ENCODE measurements around the gene LSAMP. TPM values are rescaled to one million over a fixed set of nuclear protein-coding genes. Genes with fewer than 3 reads are reported as not detected.
A peak's percentile ranks its signal among the peaks of the same experiment; 100 is the strongest.
"Not testable (repeated sequence)": the region's sequence is repeated elsewhere in the genome, so short reads cannot be mapped to it uniquely, and the experiment has no call there.

Gene LSAMP
- polyA plus RNA-seq, 1 donor, result 7.6 TPM

DNA sequence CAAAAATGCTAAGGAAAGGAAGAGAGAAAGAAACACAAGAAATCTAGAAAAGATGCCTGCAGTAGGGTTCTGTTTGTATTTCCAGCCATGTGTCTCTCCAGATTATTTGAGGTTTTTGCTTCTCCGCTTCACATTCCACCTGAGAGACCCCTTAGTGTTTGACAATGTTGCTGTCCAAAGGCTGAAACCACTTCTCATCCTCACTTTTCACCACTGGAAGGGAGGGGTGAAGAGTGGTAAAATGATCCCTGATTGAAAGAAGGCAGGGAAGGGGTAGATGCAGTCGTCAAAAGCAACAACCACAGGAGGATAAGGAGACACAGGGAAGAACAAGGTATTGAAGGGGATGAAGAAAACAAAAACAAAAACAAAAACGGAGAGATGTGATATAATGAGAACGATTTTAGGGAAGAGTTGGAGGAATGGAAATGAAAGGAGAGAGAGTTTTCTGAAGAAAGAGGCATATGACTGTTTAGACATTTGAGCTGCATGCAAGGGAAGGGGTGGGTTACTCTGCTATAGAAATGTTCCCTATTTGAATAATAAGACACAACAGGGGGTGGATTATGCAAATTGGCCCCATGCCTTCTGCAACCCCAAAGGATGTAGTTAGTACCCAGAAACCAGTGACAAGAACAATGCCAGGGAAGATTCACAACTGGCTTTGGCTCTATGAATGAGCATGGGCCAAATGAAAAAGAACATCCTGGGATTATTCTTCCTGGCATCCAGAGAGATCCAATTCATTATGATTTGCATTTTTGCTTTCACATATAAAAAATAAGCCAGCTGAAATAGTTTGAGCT lies 586.1 kb downstream of the LSAMP start:
- H3K4me3 ChIP-seq (ENCODE audit: low read length), result no peak overlapping the region
- H3K27me3 ChIP-seq (ENCODE audit: control insufficient read depth, insufficient read depth, low read length), result no peaks in the 10 kb centered on the region
- 14% methylated on average over 3 of the region's 4 CpGs for WGBS (ENCODE audit: insufficient coverage, low lambda C conversion rate)
- DNase-seq, result no peak
- no peak overlapping the region for H3K27ac ChIP-seq (ENCODE audit: low read length)
- no peaks in the 10 kb centered on the region for H3K9me3 ChIP-seq (ENCODE audit: control insufficient read depth, low read depth, low read length)
- no peaks in the 10 kb centered on the region for H3K4me1 ChIP-seq (ENCODE audit: control insufficient read depth, insufficient read depth, low read length)
- no peaks in the 10 kb centered on the region for H3K36me3 ChIP-seq (ENCODE audit: control insufficient read depth, insufficient read depth, low read length)

DNA sequence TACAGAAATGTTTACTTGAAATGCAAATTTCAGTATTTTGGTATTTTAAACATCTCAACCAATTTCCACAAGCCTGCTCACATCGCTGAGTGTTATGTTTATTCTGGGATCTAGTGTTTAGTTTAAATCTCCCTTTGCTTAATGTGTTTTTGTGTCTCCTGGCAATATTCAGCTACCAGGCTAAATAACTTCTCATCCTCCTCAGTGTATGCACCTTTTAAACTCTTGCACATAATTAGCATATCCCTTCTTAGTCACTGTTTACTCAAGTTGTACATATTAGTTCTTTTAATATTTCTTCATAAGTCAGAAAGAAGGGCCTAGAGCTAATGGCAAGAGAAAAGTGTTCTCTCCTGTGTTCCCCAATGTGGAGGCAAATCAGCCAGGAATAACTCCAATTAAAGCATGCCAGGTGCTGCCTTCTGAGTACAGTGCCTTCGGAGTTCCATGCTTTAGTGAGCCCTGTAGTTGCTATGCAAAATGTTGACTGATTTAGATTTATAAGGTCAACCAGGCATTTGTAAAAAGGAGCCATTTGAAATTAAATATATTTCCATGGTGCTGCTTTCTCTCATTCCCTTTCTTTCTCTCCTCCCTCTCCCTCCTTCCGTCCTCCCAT lies 587.7 kb downstream of the LSAMP start:
- no peak overlapping the region for H3K4me3 ChIP-seq (ENCODE audit: low read length)
- no peaks in the 10 kb centered on the region for H3K27me3 ChIP-seq (ENCODE audit: control insufficient read depth, insufficient read depth, low read length)
- no peak overlapping the region for H3K27ac ChIP-seq (ENCODE audit: low read length)
- WGBS (ENCODE audit: insufficient coverage, low lambda C conversion rate), result 30% methylated on average over 2 of the region's 3 CpGs
- H3K36me3 ChIP-seq (ENCODE audit: control insufficient read depth, insufficient read depth, low read length), result no peaks in the 10 kb centered on the region
- no peaks in the 10 kb centered on the region for H3K9me3 ChIP-seq (ENCODE audit: control insufficient read depth, low read depth, low read length)
- H3K4me1 ChIP-seq (ENCODE audit: control insufficient read depth, insufficient read depth, low read length), result no peaks in the 10 kb centered on the region
- no peak for DNase-seq

DNA sequence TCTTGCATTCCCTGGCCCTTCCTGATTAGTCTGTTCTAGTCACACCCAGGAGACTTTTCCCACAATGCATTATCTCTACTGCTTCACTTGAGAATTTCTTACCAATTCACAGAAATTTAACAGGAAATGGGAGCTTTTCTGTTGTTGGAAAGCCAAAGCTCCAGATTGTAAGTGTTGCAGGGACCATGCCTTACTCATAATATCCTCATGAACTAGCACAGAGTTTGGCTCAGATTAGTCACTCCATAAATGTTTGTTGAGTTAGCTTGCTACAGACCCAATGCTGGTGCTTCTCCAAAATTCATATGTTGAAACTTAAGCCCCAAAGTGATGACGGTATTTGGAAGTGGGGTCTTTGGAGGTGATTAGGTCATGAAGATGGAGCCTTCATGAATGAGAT lies 589.4 kb downstream of the LSAMP start:
- no peaks in the 10 kb centered on the region for H3K36me3 ChIP-seq (ENCODE audit: control insufficient read depth, insufficient read depth, low read length)
- 80% methylated on average over 1 of the region's 1 CpG for WGBS (ENCODE audit: insufficient coverage, low lambda C conversion rate)
- no peaks in the 10 kb centered on the region for H3K9me3 ChIP-seq (ENCODE audit: control insufficient read depth, low read depth, low read length)
- DNase-seq, result no peak
- H3K27ac ChIP-seq (ENCODE audit: low read length), result no peak overlapping the region
- no peaks in the 10 kb centered on the region for H3K4me1 ChIP-seq (ENCODE audit: control insufficient read depth, insufficient read depth, low read length)
- H3K4me3 ChIP-seq (ENCODE audit: low read length), result no peak overlapping the region
- no peaks in the 10 kb centered on the region for H3K27me3 ChIP-seq (ENCODE audit: control insufficient read depth, insufficient read depth, low read length)

DNA sequence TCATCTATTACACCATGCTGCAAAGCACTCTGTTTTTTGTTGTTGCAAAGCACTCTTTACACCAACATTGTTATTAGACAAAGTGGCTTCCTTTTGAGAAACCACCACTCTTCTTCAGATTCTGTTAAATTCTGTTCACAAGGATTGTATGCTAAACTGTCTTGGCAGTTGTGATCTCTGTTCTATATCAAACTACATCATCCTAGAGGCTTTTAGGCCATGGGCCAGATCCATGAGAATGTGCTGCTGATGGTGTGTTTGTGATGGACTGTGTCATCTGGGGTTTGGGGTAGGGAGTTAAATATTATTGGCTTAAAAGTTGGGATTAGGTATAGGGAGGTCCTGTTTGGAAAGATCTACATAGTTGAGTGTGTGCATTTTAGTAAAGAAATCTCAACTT lies 592.2 kb downstream of the LSAMP start:
- Histone ChIP-seq H3K9me3 (ENCODE audit: control insufficient read depth, low read depth, low read length) (no peaks in the 10 kb centered on the region), H3K27ac (ENCODE audit: low read length) (no peak overlapping the region), H3K4me3 (ENCODE audit: low read length) (no peak overlapping the region), H3K36me3 (ENCODE audit: control insufficient read depth, insufficient read depth, low read length) (no peaks in the 10 kb centered on the region), H3K27me3 (ENCODE audit: control insufficient read depth, insufficient read depth, low read length) (no peaks in the 10 kb centered on the region), H3K4me1 (ENCODE audit: control insufficient read depth, insufficient read depth, low read length) (no peaks in the 10 kb centered on the region)
- no peak for DNase-seq

DNA sequence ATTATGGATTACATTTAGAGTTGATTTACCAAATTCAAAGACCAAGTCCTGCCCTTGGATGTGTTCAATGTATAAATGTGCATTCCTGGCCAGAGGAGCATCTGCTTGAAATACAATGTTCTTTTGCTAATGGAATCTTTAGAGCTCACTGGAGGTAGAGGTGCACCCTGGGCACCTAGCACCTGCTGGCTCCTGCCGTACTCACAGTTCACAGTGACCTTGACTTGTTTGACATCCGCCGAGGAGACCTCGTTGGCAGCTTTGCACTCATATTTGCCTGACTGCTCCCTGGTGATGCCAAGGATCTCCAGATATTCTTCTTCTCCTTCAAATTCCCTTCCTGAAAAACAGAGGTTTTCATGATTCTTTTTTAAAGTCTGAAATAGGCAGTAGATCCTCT lies 593.0 kb downstream of the LSAMP start:
- Histone ChIP-seq H3K27me3 (ENCODE audit: control insufficient read depth, insufficient read depth, low read length) (no peaks in the 10 kb centered on the region), H3K27ac (ENCODE audit: low read length) (no peak overlapping the region), H3K36me3 (ENCODE audit: control insufficient read depth, insufficient read depth, low read length) (no peaks in the 10 kb centered on the region), H3K4me1 (ENCODE audit: control insufficient read depth, insufficient read depth, low read length) (no peaks in the 10 kb centered on the region), H3K4me3 (ENCODE audit: low read length) (no peak overlapping the region), H3K9me3 (ENCODE audit: control insufficient read depth, low read depth, low read length) (no peaks in the 10 kb centered on the region)
- 80% methylated on average over 1 of the region's 4 CpGs for WGBS (ENCODE audit: insufficient coverage, low lambda C conversion rate)
- no peak for DNase-seq

DNA sequence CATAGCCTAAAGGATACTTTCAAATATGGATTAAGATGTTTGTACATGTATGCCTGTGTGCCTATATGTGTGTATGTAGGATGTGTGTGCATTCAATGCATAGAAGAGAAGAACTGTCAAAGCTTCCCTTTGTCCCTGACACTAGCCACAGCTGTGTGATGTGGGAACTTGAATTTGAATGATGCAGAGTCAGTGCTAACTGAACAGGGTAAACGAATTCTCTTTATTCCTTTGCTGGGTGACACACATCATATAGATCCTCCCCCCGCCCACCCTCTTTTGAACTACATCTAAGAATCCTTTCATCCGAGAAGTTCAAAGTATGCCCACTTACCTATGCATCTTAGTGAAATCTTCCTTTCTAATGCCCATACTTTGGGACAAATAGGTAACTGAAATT lies 593.7 kb downstream of the LSAMP start:
- no peaks in the 10 kb centered on the region for H3K27me3 ChIP-seq (ENCODE audit: control insufficient read depth, insufficient read depth, low read length)
- no peak overlapping the region for H3K27ac ChIP-seq (ENCODE audit: low read length)
- no peaks in the 10 kb centered on the region for H3K36me3 ChIP-seq (ENCODE audit: control insufficient read depth, insufficient read depth, low read length)
- no CpG with 5 or more reads among the region's 3 CpGs for WGBS (ENCODE audit: insufficient coverage, low lambda C conversion rate)
- no peak overlapping the region for H3K4me3 ChIP-seq (ENCODE audit: low read length)
- DNase-seq, result no peak
- no peaks in the 10 kb centered on the region for H3K9me3 ChIP-seq (ENCODE audit: control insufficient read depth, low read depth, low read length)
- H3K4me1 ChIP-seq (ENCODE audit: control insufficient read depth, insufficient read depth, low read length), result no peaks in the 10 kb centered on the region

DNA sequence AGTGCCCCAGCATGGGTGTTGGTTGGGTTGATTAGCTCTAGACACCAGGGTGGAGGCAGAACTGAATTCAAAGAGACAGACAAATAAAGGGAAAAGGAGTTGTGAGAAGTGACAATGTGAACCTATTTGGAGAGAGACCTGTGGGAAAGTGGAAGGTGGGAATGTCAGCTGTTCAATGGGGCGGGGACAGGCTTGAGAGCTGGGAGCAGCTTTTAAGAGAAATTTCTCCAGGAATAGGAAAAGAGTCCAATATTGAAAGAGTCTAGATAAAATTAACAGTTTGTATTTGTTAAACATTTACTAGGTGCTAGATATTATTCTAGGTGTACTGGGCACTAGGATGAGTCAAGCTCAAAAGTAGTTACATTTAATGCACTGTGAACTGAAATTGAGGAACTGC lies 596.6 kb downstream of the LSAMP start:
- no peaks in the 10 kb centered on the region for H3K27me3 ChIP-seq (ENCODE audit: control insufficient read depth, insufficient read depth, low read length)
- no peak for DNase-seq
- WGBS (ENCODE audit: insufficient coverage, low lambda C conversion rate), result no CpG with 5 or more reads among the region's 1 CpG
- H3K27ac ChIP-seq (ENCODE audit: low read length), result no peak overlapping the region
- H3K9me3 ChIP-seq (ENCODE audit: control insufficient read depth, low read depth, low read length), result no peaks in the 10 kb centered on the region
- no peaks in the 10 kb centered on the region for H3K36me3 ChIP-seq (ENCODE audit: control insufficient read depth, insufficient read depth, low read length)
- no peaks in the 10 kb centered on the region for H3K4me1 ChIP-seq (ENCODE audit: control insufficient read depth, insufficient read depth, low read length)
- no peak overlapping the region for H3K4me3 ChIP-seq (ENCODE audit: low read length)

DNA sequence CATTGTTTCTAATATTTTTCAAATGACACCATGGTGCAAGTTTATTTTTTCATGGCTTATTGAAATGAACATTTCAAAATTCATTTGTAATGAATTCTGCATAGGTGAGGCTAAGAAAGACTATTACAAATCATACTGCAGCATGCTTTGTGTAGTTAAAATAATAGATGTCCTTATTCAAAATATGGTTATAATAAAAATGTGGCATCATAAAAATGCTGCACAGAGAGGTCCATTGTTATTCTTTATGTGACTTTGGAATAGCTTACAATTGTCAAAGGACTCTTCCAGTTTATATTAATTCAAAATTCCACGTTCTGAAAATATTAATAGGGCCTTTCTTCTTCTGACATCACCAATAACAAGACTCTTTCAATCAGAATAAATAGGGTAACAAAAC lies 599.3 kb downstream of the LSAMP start:
- 86% methylated on average over 1 of the region's 1 CpG for WGBS (ENCODE audit: insufficient coverage, low lambda C conversion rate)
- Histone ChIP-seq H3K27me3 (ENCODE audit: control insufficient read depth, insufficient read depth, low read length) (no peaks in the 10 kb centered on the region), H3K4me3 (ENCODE audit: low read length) (no peak overlapping the region), H3K4me1 (ENCODE audit: control insufficient read depth, insufficient read depth, low read length) (no peaks in the 10 kb centered on the region), H3K9me3 (ENCODE audit: control insufficient read depth, low read depth, low read length) (no peaks in the 10 kb centered on the region), H3K27ac (ENCODE audit: low read length) (no peak overlapping the region), H3K36me3 (ENCODE audit: control insufficient read depth, insufficient read depth, low read length) (no peaks in the 10 kb centered on the region)
- no peak for DNase-seq

DNA sequence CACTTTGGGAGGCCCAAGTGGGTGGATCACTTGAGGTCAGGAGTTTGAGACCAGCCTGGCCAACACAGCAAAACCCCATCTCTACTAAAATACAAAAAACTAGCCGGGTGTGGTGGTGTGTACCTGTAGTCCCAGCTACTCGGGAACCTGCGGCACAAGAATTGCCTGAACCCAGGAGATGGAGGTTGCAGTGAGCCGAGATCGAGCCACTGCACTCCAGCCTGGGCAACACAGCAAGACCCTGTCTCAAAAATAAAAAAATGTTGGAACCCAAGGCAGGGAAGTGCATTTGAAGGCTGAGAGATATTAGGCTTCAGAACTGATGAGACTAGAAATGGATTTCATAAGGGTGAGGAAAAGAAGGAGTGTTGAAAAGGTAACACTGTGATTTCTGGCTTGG lies 600.6 kb downstream of the LSAMP start:
- not testable (repeated sequence) for DNase-seq; H3K9me3 ChIP-seq (ENCODE audit: control insufficient read depth, low read depth, low read length); H3K27me3 ChIP-seq (ENCODE audit: control insufficient read depth, insufficient read depth, low read length); H3K4me3 ChIP-seq (ENCODE audit: low read length); H3K36me3 ChIP-seq (ENCODE audit: control insufficient read depth, insufficient read depth, low read length); H3K27ac ChIP-seq (ENCODE audit: low read length); H3K4me1 ChIP-seq (ENCODE audit: control insufficient read depth, insufficient read depth, low read length)
- no CpG with 5 or more reads among the region's 5 CpGs for WGBS (ENCODE audit: insufficient coverage, low lambda C conversion rate)

DNA sequence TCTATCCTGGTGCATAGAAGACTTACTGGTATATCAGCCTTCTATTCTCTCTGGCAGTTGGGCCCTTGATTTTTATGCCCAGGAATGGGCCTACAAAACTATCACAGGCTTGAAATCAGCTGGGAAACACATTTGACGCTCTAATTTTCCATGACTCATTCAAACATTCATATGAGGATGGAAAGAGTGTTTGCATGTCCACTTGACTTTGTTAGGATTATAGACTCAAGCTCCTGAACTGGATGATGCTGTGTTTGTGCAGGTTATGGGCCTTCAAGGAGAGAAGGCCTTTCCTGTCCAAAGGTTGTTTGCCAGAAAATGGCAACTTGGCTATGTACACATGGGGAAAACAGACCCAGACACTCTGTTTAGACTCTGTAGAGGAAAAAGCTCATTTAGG lies 602.1 kb downstream of the LSAMP start:
- no peaks in the 10 kb centered on the region for H3K36me3 ChIP-seq (ENCODE audit: control insufficient read depth, insufficient read depth, low read length)
- H3K4me1 ChIP-seq (ENCODE audit: control insufficient read depth, insufficient read depth, low read length), result no peaks in the 10 kb centered on the region
- no peak overlapping the region for H3K4me3 ChIP-seq (ENCODE audit: low read length)
- peak in 1 of 2 donors; percentile 9 for DNase-seq
- no CpG with 5 or more reads among the region's 1 CpG for WGBS (ENCODE audit: insufficient coverage, low lambda C conversion rate)
- no peaks in the 10 kb centered on the region for H3K27me3 ChIP-seq (ENCODE audit: control insufficient read depth, insufficient read depth, low read length)
- H3K9me3 ChIP-seq (ENCODE audit: control insufficient read depth, low read depth, low read length), result no peaks in the 10 kb centered on the region
- H3K27ac ChIP-seq (ENCODE audit: low read length), result no peak overlapping the region

DNA sequence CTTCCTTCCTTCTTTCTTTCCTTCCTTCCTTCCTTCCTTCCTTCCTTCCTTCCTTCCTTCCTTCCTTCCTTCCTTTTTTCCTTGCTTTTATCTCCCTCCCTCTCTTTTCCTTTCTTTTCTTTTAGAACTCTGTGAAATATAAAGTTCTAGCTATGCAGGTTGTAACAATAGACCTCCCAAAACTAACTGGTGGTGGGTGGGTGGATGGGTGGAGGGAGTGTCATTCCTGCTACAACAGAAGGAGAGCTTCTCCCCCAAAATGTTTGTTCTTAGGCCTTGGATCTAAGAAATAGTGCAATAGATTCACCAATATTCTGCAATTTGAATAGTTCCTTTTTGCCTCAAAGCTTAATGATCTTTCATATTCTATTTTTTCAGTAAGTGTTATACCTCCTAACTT lies 606.0 kb downstream of the LSAMP start:
- Histone ChIP-seq H3K9me3 (ENCODE audit: control insufficient read depth, low read depth, low read length) (no peaks in the 10 kb centered on the region), H3K36me3 (ENCODE audit: control insufficient read depth, insufficient read depth, low read length) (no peaks in the 10 kb centered on the region), H3K27me3 (ENCODE audit: control insufficient read depth, insufficient read depth, low read length) (no peaks in the 10 kb centered on the region), H3K4me1 (ENCODE audit: control insufficient read depth, insufficient read depth, low read length) (no peaks in the 10 kb centered on the region), H3K27ac (ENCODE audit: low read length) (no peak overlapping the region), H3K4me3 (ENCODE audit: low read length) (no peak overlapping the region)
- DNase-seq, result no peak
